Naive thymus-derived CD8-positive, alpha-beta T cell (primary cell): Measurements from ENCODE around the gene SLAMF1. TPM values are rescaled to one million over a fixed set of nuclear protein-coding genes. Genes with fewer than 3 reads are reported as not detected.

Experiments
- ATAC-seq, 2 donors: fragments of 150-1000 bp; cut with Tn5 transposase in 1 of 2; sonication (Bioruptor Pico), chemical (Tn5 transposase) in 1 of 2; 1 replicate in 1 of 2; 2 replicates in 1 of 2; pipeline ENCODE4 v1.10.0; 2021; ENCODE audit warnings: mild to moderate bottlenecking in 2 of 2, moderate library complexity in 2 of 2
- POLR2A ChIA-PET: fragments of 350-600 bp; sonication (Branson Sonifier 250); formaldehyde crosslinking; loops from one replicate; lab custom pipeline; 2021; ENCODE audit warnings: antibody characterized with exemption; lab: Charles Lee
- DNase-seq, 10 donors: peaks; one replicate each; pipeline versions ENCODE4 v3.0.0 to v3.0.0-alpha.2; 2020 to 2022
- H3K27ac Mint-ChIP-seq, 10 donors: one replicate each; pipeline ENCODE4 v1.8.0; 2020 to 2022; ENCODE audit warnings: mild to moderate bottlenecking in 10 of 10, mixed read lengths in 10 of 10, moderate library complexity in 4 of 10, inconsistent platforms in 1 of 10
- H3K27me3 Mint-ChIP-seq, 5 donors: one replicate each; pipeline ENCODE4 v1.8.0; 2021 to 2022; ENCODE audit warnings: mixed read lengths in 5 of 5
- H3K36me3 Mint-ChIP-seq, 3 donors: one replicate each; pipeline ENCODE4 v1.8.0; 2020 to 2022; ENCODE audit warnings: mixed read lengths in 3 of 3, mild to moderate bottlenecking in 2 of 3, inconsistent platforms in 1 of 3
- H3K4me1 Mint-ChIP-seq, 4 donors: one replicate each; pipeline ENCODE4 v1.8.0; 2021 to 2022; ENCODE audit warnings: mixed read lengths in 4 of 4
- H3K4me3 Mint-ChIP-seq, 10 donors: one replicate each; pipeline ENCODE4 v1.8.0; 2020 to 2022; ENCODE audit warnings: mild to moderate bottlenecking in 10 of 10, mixed read lengths in 10 of 10, moderate library complexity in 6 of 10, inconsistent platforms in 1 of 10
- H3K9me3 Mint-ChIP-seq, 9 donors: one replicate each; pipeline ENCODE4 v1.8.0; 2020 to 2022; ENCODE audit warnings: mixed read lengths in 9 of 9, mild to moderate bottlenecking in 3 of 9, inconsistent platforms in 1 of 9, moderate library complexity in 1 of 9
- polyA plus RNA-seq, 3 donors: library from polyadenylated mRNA; unstranded; fragments of 300-500 nt; fragmentation: Illumina TruSeq; gene quantifications; one replicate each; pipeline ENCODE4 v1.2.3, GENCODE V29; 2021
- total RNA-seq, 8 experiments: library from RNA in 2 of 8; stranded (reverse) in 2 of 8; gene quantifications; one replicate each; pipeline ENCODE4 v1.2.3 and lab custom pipeline; 2021 to 2026

The SLAMF1 gene
- total and polyA plus RNA-seq, 5 experiments from 2014 or later: 1.7 to 11.1 (median 3.9) TPM

- peaks cover 25 to 74% (median 66%) of the 10 kb centered on the region in 4 donors for H3K4me1 Mint-ChIP-seq
- ATAC-seq (no peak), DNase-seq (no peak)
- H3K27ac Mint-ChIP-seq: peak overlapping the region in 9 of 10 donors; percentile 70 to 97 (median 86)
- H3K36me3 Mint-ChIP-seq: peaks cover 0 to 5% (median 0%) of the 10 kb centered on the region in 3 donors
- H3K4me3 Mint-ChIP-seq: peak overlapping the region in 4 of 10 donors; percentile 5 to 48 (median 23)
- H3K27me3 Mint-ChIP-seq: no peaks in the 10 kb centered on the region
- peaks cover 0 to 6% (median 0%) of the 10 kb centered on the region in 9 donors for H3K9me3 Mint-ChIP-seq
- POLR2A ChIA-PET: no interaction called here
These were observed 64.9 kb downstream of the SLAMF1 start for GRCh38 chr1:160581961-160582360.

GRCh38 chr1:160580221-160580812, 66.5 kb downstream of the SLAMF1 start:
- DNase-seq (no peak), ATAC-seq (no peak)
- H3K4me3 Mint-ChIP-seq: peak overlapping the region in 9 of 10 donors; percentile 11 to 55 (median 44)
- POLR2A ChIA-PET: interaction anchor here (0.5 to 4.9 kb wide), 8 partner anchors 9 to 517 kb away, joined by 3 to 48 read pairs (median 6); no protein-coding TSS in a partner anchor
- no peaks in the 10 kb centered on the region for H3K27me3 Mint-ChIP-seq
- H3K27ac Mint-ChIP-seq: peak overlapping the region; percentile 70 to 97 (median 86)
- peaks cover 0 to 5% (median 0%) of the 10 kb centered on the region in 3 donors for H3K36me3 Mint-ChIP-seq
- H3K9me3 Mint-ChIP-seq: peaks cover 0 to 6% (median 0%) of the 10 kb centered on the region in 9 donors
- H3K4me1 Mint-ChIP-seq: peaks cover 33 to 83% (median 75%) of the 10 kb centered on the region in 4 donors

- ATAC-seq (peak; percentile 47 to 63), DNase-seq (peak in 3 of 10 donors; percentile 11 to 50 (median 38))
- Mint-ChIP-seq H3K9me3 (peaks cover 0 to 6% (median 0%) of the 10 kb centered on the region in 9 donors), H3K36me3 (peaks cover 0 to 5% (median 0%) of the 10 kb centered on the region in 3 donors), H3K4me1 (peaks cover 39 to 83% (median 79%) of the 10 kb centered on the region in 4 donors), H3K4me3 (peak within 1 kb of the TSS; percentile 89 to 95 (median 93)), H3K27ac (peak within 1 kb of the TSS; percentile 88 to 100 (median 96)), H3K27me3 (no peaks in the 10 kb centered on the region)
- POLR2A ChIA-PET: interaction anchor here (0.7 to 4.9 kb wide), 9 partner anchors 9 to 31 kb away, joined by 3 to 48 read pairs (median 8); no protein-coding TSS in a partner anchor
These were observed 67.6 kb downstream of the SLAMF1 start, which contains the start of gene CD84 for GRCh38 chr1:160579216-160579701. Gene CD84, minus strand, starts transcription at chr1:160579496. Its CDS starts 59 bp downstream, at chr1:160579437.

GRCh38 chr1:160578525-160579191, 68.2 kb downstream of the SLAMF1 start:
- H3K4me3 Mint-ChIP-seq: peak overlapping the region; percentile 89 to 95 (median 93)
- ATAC-seq: peak in 1 of 2 donors; percentile 7
- peaks cover 0 to 5% (median 0%) of the 10 kb centered on the region in 9 donors for H3K9me3 Mint-ChIP-seq
- H3K36me3 Mint-ChIP-seq: peaks cover 0 to 8% (median 0%) of the 10 kb centered on the region in 3 donors
- peak overlapping the region; percentile 88 to 100 (median 96) for H3K27ac Mint-ChIP-seq
- peaks cover 38 to 83% (median 79%) of the 10 kb centered on the region in 4 donors for H3K4me1 Mint-ChIP-seq
- DNase-seq: no peak
- POLR2A ChIA-PET: interaction anchor here (0.7 to 4.9 kb wide), 14 partner anchors 9 to 34 kb away, joined by 3 to 48 read pairs (median 6); no protein-coding TSS in a partner anchor
- H3K27me3 Mint-ChIP-seq: no peaks in the 10 kb centered on the region

- Mint-ChIP-seq H3K4me3 (peak overlapping the region; percentile 89 to 95 (median 93)), H3K27me3 (no peaks in the 10 kb centered on the region), H3K4me1 (peaks cover 43 to 83% (median 81%) of the 10 kb centered on the region in 4 donors), H3K27ac (peak overlapping the region; percentile 88 to 100 (median 96)), H3K9me3 (peaks cover 0 to 4% (median 0%) of the 10 kb centered on the region in 9 donors), H3K36me3 (peaks cover 0 to 11% (median 0%) of the 10 kb centered on the region in 3 donors)
- DNase-seq (no peak), ATAC-seq (no peak)
- POLR2A ChIA-PET: interaction anchor here (0.7 to 4.9 kb wide), 16 partner anchors 8 to 55 kb away, joined by 3 to 48 read pairs (median 5); partner anchors contain the start of gene SLAMF6
These were observed 68.7 kb downstream of the SLAMF1 start for GRCh38 chr1:160578175-160578524.

- POLR2A ChIA-PET: interaction anchor here (0.7 to 4.9 kb wide), 15 partner anchors 8 to 54 kb away, joined by 3 to 48 read pairs (median 5); partner anchors contain the start of gene SLAMF6
- peaks cover 0 to 4% (median 0%) of the 10 kb centered on the region in 9 donors for H3K9me3 Mint-ChIP-seq
- ATAC-seq (no peak), DNase-seq (no peak)
- H3K36me3 Mint-ChIP-seq: peaks cover 0 to 7% (median 0%) of the 10 kb centered on the region in 3 donors
- peak overlapping the region; percentile 81 to 95 (median 92) for H3K4me3 Mint-ChIP-seq
- peaks cover 45 to 87% (median 84%) of the 10 kb centered on the region in 4 donors for H3K4me1 Mint-ChIP-seq
- no peaks in the 10 kb centered on the region for H3K27me3 Mint-ChIP-seq
- H3K27ac Mint-ChIP-seq: peak overlapping the region; percentile 88 to 100 (median 94)
These were observed 69.2 kb downstream of the SLAMF1 start for GRCh38 chr1:160577671-160578070.

- Mint-ChIP-seq H3K4me1 (peaks cover 50 to 93% (median 88%) of the 10 kb centered on the region in 4 donors), H3K27me3 (no peaks in the 10 kb centered on the region), H3K36me3 (peaks cover 3 to 13% (median 4%) of the 10 kb centered on the region in 3 donors), H3K4me3 (peak overlapping the region; percentile 81 to 95 (median 92)), H3K9me3 (peaks cover 0 to 7% (median 0%) of the 10 kb centered on the region in 9 donors), H3K27ac (peak overlapping the region; percentile 88 to 100 (median 95))
- ATAC-seq (peak in 1 of 2 donors; percentile 19), DNase-seq (no peak)
- POLR2A ChIA-PET: interaction anchor here (1.6 to 5.5 kb wide), 5 partner anchors 9 to 21 kb away, joined by 5 to 48 read pairs (median 18); no protein-coding TSS in a partner anchor
These were observed 70.0 kb downstream of the SLAMF1 start for GRCh38 chr1:160576884-160577283.

- no peaks in the 10 kb centered on the region for H3K27me3 Mint-ChIP-seq
- peak; percentile 44 to 72 for ATAC-seq
- H3K4me3 Mint-ChIP-seq: peak overlapping the region; percentile 81 to 95 (median 92)
- H3K36me3 Mint-ChIP-seq: peaks cover 7 to 18% (median 7%) of the 10 kb centered on the region in 3 donors
- peaks cover 49 to 93% (median 88%) of the 10 kb centered on the region in 4 donors for H3K4me1 Mint-ChIP-seq
- DNase-seq: no peak
- peaks cover 0 to 10% (median 0%) of the 10 kb centered on the region in 9 donors for H3K9me3 Mint-ChIP-seq
- peak overlapping the region; percentile 88 to 100 (median 95) for H3K27ac Mint-ChIP-seq
- POLR2A ChIA-PET: interaction anchor here (0.6 to 5.5 kb wide), 4 partner anchors 9 to 53 kb away, joined by 3 to 48 read pairs (median 22); partner anchors contain the start of gene SLAMF6
These were observed 70.5 kb downstream of the SLAMF1 start for GRCh38 chr1:160576390-160576789.

- Mint-ChIP-seq H3K9me3 (peaks cover 0 to 19% (median 0%) of the 10 kb centered on the region in 9 donors), H3K4me1 (peaks cover 49 to 94% (median 87%) of the 10 kb centered on the region in 4 donors), H3K27me3 (no peaks in the 10 kb centered on the region), H3K4me3 (peak overlapping the region; percentile 81 to 95 (median 92)), H3K27ac (peak overlapping the region; percentile 88 to 100 (median 95)), H3K36me3 (peaks cover 7 to 29% (median 9%) of the 10 kb centered on the region in 3 donors)
- ATAC-seq (peak; percentile 5 to 20), DNase-seq (peak in 1 of 10 donors; percentile 9)
- POLR2A ChIA-PET: interaction anchor here (0.6 to 5.5 kb wide), 8 partner anchors 12 to 73 kb away, joined by 3 to 42 read pairs (median 6); no protein-coding TSS in a partner anchor
These were observed 71.7 kb downstream of the SLAMF1 start for GRCh38 chr1:160575112-160575664.

GRCh38 chr1:160570840-160571239, 76.0 kb downstream of the SLAMF1 start:
- H3K4me3 Mint-ChIP-seq: peak overlapping the region in 8 of 10 donors; percentile 3 to 66 (median 46)
- no peak for ATAC-seq
- H3K27me3 Mint-ChIP-seq: no peaks in the 10 kb centered on the region
- peaks cover 0 to 29% (median 0%) of the 10 kb centered on the region in 9 donors for H3K9me3 Mint-ChIP-seq
- peaks cover 14 to 41% (median 14%) of the 10 kb centered on the region in 3 donors for H3K36me3 Mint-ChIP-seq
- peaks cover 59 to 99% (median 96%) of the 10 kb centered on the region in 4 donors for H3K4me1 Mint-ChIP-seq
- no peak for DNase-seq
- peak overlapping the region; percentile 90 to 100 (median 96) for H3K27ac Mint-ChIP-seq
- POLR2A ChIA-PET: interaction anchor here (1.0 to 1.5 kb wide), 3 partner anchors 8 to 35 kb away, joined by 3 to 6 read pairs (median 5); partner anchors contain the start of gene CD84

GRCh38 chr1:160569806-160570205, 77.0 kb downstream of the SLAMF1 start:
- Mint-ChIP-seq H3K36me3 (peaks cover 18 to 49% (median 22%) of the 10 kb centered on the region in 3 donors), H3K4me1 (peaks cover 54 to 99% (median 96%) of the 10 kb centered on the region in 4 donors), H3K27me3 (no peaks in the 10 kb centered on the region), H3K27ac (peak overlapping the region; percentile 91 to 100 (median 96)), H3K9me3 (peaks cover 0 to 29% (median 0%) of the 10 kb centered on the region in 9 donors), H3K4me3 (peak overlapping the region; percentile 9 to 83 (median 64))
- no peak for DNase-seq
- ATAC-seq: no peak
- POLR2A ChIA-PET: interaction anchor here (0.9 to 2.7 kb wide), 5 partner anchors 9 to 36 kb away, joined by 3 to 12 read pairs (median 5); partner anchors contain the start of gene CD84
